T-helper 1 cell treated with Interleukin-12 subunit alpha and Interleukin-12 subunit beta and Interleukin-4 antibody, amounts not matched to agents 30 ng/mL and 1 ng/mL, for 36 hours (primary cell): ENCODE data around the gene IFITM2. TPM values are rescaled to one million over a fixed set of nuclear protein-coding genes. Genes with fewer than 3 reads are reported as not detected.

Experiments
- intact Hi-C: fragments of 100-400 bp; cut with micrococcal nuclease; formaldehyde crosslinking; loops from one replicate; pipeline ENCODE4 v1.15.1; 2024
- total RNA-seq: library from RNA; stranded (reverse); gene quantifications from 2 replicates; pipeline ENCODE4 v1.2.3, GENCODE V29; 2022

The IFITM2 gene
- total RNA-seq, 1 donor from 2014 or later = 1,339 TPM

GRCh38 chr11:291281-292210, 16.1 kb upstream of the IFITM2 start:
- intact Hi-C loops = no loop called here

- intact Hi-C loops = no loop called here
These were observed 15.2 kb upstream of the IFITM2 start for GRCh38 chr11:292211-293121.

GRCh38 chr11:293271-293851, 14.3 kb upstream of the IFITM2 start:
- intact Hi-C loops = no loop called here

- intact Hi-C loops = no loop called here
These were observed 13.6 kb upstream of the IFITM2 start for GRCh38 chr11:293852-294661.

GRCh38 chr11:294780-295179, 12.8 kb upstream of the IFITM2 start:
- intact Hi-C loops = no loop called here

GRCh38 chr11:295351-296170, 12.1 kb upstream of the IFITM2 start:
- intact Hi-C loops = no loop called here

- intact Hi-C loops = no loop called here
These were observed 11.2 kb upstream of the IFITM2 start for GRCh38 chr11:296171-297050.

- intact Hi-C loops = no loop called here
These were observed 10.5 kb upstream of the IFITM2 start for GRCh38 chr11:297051-297585.

- intact Hi-C loops = no loop called here
These were observed 9.8 kb upstream of the IFITM2 start for GRCh38 chr11:297586-298405.

GRCh38 chr11:298406-299065, 9.1 kb upstream of the IFITM2 start:
- intact Hi-C loops = no loop called here

- intact Hi-C loops = no loop called here
These were observed 8.3 kb upstream of the IFITM2 start, which contains the start of gene IFITM5 for GRCh38 chr11:299081-299891. Gene IFITM5 (minus strand): TSS chr11:299526. CDS start chr11:299490, 36 bp downstream.

GRCh38 chr11:299951-300735, 7.5 kb upstream of the IFITM2 start:
- intact Hi-C loops = no loop called here

GRCh38 chr11:303363-303762, 4.3 kb upstream of the IFITM2 start:
- intact Hi-C loops = no loop called here

- intact Hi-C loops = loop anchor here (2.0 kb wide), 2 partner anchors 93 to 103 kb away; no protein-coding TSS in a partner anchor
These were observed 3.5 kb upstream of the IFITM2 start for GRCh38 chr11:304061-304506.
